Suprapubic skin (tissue), 4 donors: ENCODE data around the gene NTN1. TPM values are rescaled to one million over a fixed set of nuclear protein-coding genes. Genes with fewer than 3 reads are reported as not detected.

Experiments used
- DNase-seq, 2 donors: peaks; one replicate each; pipeline ENCODE4 v3.0.0-alpha.2; 2019; ENCODE audit warnings: low spot score in 2 of 2
- H3K27ac ChIP-seq: fragments of 200-600 bp; sonication (generic); one replicate; pipeline ENCODE4 v1.5.1; 2019
- H3K27me3 ChIP-seq: fragments of 200-600 bp; sonication (generic); one replicate; pipeline ENCODE4 v1.5.1; 2019
- H3K36me3 ChIP-seq: fragments of 200-600 bp; sonication (generic); one replicate; pipeline ENCODE4 v1.5.1; 2019
- H3K4me1 ChIP-seq: fragments of 200-600 bp; sonication (generic); one replicate; pipeline ENCODE4 v1.5.1; 2019
- H3K4me3 ChIP-seq: fragments of 200-600 bp; sonication (generic); one replicate; pipeline ENCODE4 v1.5.1; 2019; ENCODE audit warnings: mild to moderate bottlenecking
- H3K9me3 ChIP-seq: fragments of 200-600 bp; sonication (generic); one replicate; pipeline ENCODE4 v1.5.1; 2019
- CTCF ChIP-seq, 2 donors: fragments of 200-600 bp in 1 of 2; fragments of 450-650 bp in 1 of 2; sonication (generic) in 1 of 2; IDR thresholded peaks; one replicate each; pipeline ENCODE4 v1.5.1; 2016 to 2019; ENCODE audit warnings: antibody characterized with exemption in 2 of 2, mild to moderate bottlenecking in 1 of 2, moderate library complexity in 1 of 2
- EP300 ChIP-seq: sonication (generic); formaldehyde crosslinking; IDR thresholded peaks from one replicate; pipeline ENCODE4 v1.6.1; 2017; ENCODE audit warnings: antibody characterized with exemption
- POLR2A ChIP-seq, 2 donors: fragments of 450-650 bp; IDR thresholded peaks; one replicate each; pipeline ENCODE4 v1.6.1; 2017; ENCODE audit warnings: antibody characterized with exemption in 2 of 2, mild to moderate bottlenecking in 2 of 2, moderate library complexity in 2 of 2
- POLR2AphosphoS5 ChIP-seq, 3 donors: sonication (generic); formaldehyde crosslinking; IDR thresholded peaks; one replicate each; pipeline ENCODE4 v1.6.1; 2017; ENCODE audit warnings: antibody characterized with exemption in 3 of 3
- WGBS: methylation state at CpG from one replicate; pipeline ENCODE4 v1.1.5; 2018; 5-methylcytosine and 5-hydroxymethylcytosine counted together
- total RNA-seq, 4 donors: library from RNA; depleted of rRNA; stranded (reverse); fragments of >200 nt; gene quantifications; one replicate each; pipeline ENCODE4 v1.1.0, GENCODE V29; 2016

Gene NTN1
- total RNA-seq, 4 donors from 2014 or later = 2.4 to 5.9 (median 3.4) TPM

- H3K27me3 ChIP-seq = no peaks in the 10 kb centered on the region
- no peak for DNase-seq
- no peaks in the 10 kb centered on the region for H3K36me3 ChIP-seq
- H3K4me3 ChIP-seq = no peak overlapping the region
- no peaks in the 10 kb centered on the region for H3K9me3 ChIP-seq
- no peak for TF ChIP-seq EP300
- TF ChIP-seq POLR2AphosphoS5 (IDR thresholded peaks at IDR 0.05) = no peak
- no peak for TF ChIP-seq CTCF (IDR thresholded peaks at IDR 0.05)
- no peak for TF ChIP-seq POLR2A (IDR thresholded peaks at IDR 0.05)
- 88% methylated on average over 7 of the region's 14 CpGs for WGBS
- H3K27ac ChIP-seq = no peak overlapping the region
- peaks cover 17% of the 10 kb centered on the region for H3K4me1 ChIP-seq
These were observed 184.5 kb downstream of the NTN1 start for GRCh38 chr17:9205520-9206409.

GRCh38 chr17:9206410-9206703 lies 185.0 kb downstream of the NTN1 start:
- WGBS = 47% methylated on average over 3 of the region's 8 CpGs
- no peak overlapping the region for H3K27ac ChIP-seq
- no peaks in the 10 kb centered on the region for H3K36me3 ChIP-seq
- no peaks in the 10 kb centered on the region for H3K27me3 ChIP-seq
- H3K9me3 ChIP-seq = no peaks in the 10 kb centered on the region
- peak in 1 of 2 donors; percentile 60 for DNase-seq
- H3K4me1 ChIP-seq = peaks cover 17% of the 10 kb centered on the region
- no peak overlapping the region for H3K4me3 ChIP-seq
- no peak for TF ChIP-seq POLR2AphosphoS5 (IDR thresholded peaks at IDR 0.05)
- TF ChIP-seq POLR2A (IDR thresholded peaks at IDR 0.05) = no peak
- TF ChIP-seq EP300 = no peak
- no peak for TF ChIP-seq CTCF (IDR thresholded peaks at IDR 0.05)

GRCh38 chr17:9206741-9207332 lies 185.5 kb downstream of the NTN1 start:
- Histone ChIP-seq H3K27ac (no peak overlapping the region), H3K4me1 (peaks cover 17% of the 10 kb centered on the region), H3K4me3 (no peak overlapping the region), H3K9me3 (no peaks in the 10 kb centered on the region), H3K27me3 (no peaks in the 10 kb centered on the region), H3K36me3 (no peaks in the 10 kb centered on the region)
- 54% methylated on average over 14 of the region's 14 CpGs for WGBS
- DNase-seq = peak in 1 of 2 donors; percentile 66
- TF ChIP-seq EP300 (no peak), CTCF (IDR thresholded peaks at IDR 0.05) (no peak), POLR2AphosphoS5 (IDR thresholded peaks at IDR 0.05) (no peak), POLR2A (IDR thresholded peaks at IDR 0.05) (no peak)

- WGBS = 91% methylated on average over 10 of the region's 10 CpGs
- no peaks in the 10 kb centered on the region for H3K27me3 ChIP-seq
These were observed 187.2 kb downstream of the NTN1 start for GRCh38 chr17:9208381-9209105.

More at GRCh38 chr17:9208381-9209105, 187.2 kb downstream of the NTN1 start:
- Histone ChIP-seq H3K9me3 (no peaks in the 10 kb centered on the region), H3K27ac (no peak overlapping the region), H3K36me3 (no peaks in the 10 kb centered on the region), H3K4me3 (no peak overlapping the region), H3K4me1 (peaks cover 17% of the 10 kb centered on the region)
- TF ChIP-seq POLR2AphosphoS5 (IDR thresholded peaks at IDR 0.05) (no peak), CTCF (IDR thresholded peaks at IDR 0.05) (no peak), EP300 (no peak)
- DNase-seq = peak in 1 of 2 donors; percentile 25
